ENCODE measurements around the gene CTDSP1. TPM values are rescaled to one million over a fixed set of nuclear protein-coding genes. Genes with fewer than 3 reads are reported as not detected.

The CTDSP1 gene
- polyA plus RNA-seq, 1 experiment, result 166 TPM

DNA sequence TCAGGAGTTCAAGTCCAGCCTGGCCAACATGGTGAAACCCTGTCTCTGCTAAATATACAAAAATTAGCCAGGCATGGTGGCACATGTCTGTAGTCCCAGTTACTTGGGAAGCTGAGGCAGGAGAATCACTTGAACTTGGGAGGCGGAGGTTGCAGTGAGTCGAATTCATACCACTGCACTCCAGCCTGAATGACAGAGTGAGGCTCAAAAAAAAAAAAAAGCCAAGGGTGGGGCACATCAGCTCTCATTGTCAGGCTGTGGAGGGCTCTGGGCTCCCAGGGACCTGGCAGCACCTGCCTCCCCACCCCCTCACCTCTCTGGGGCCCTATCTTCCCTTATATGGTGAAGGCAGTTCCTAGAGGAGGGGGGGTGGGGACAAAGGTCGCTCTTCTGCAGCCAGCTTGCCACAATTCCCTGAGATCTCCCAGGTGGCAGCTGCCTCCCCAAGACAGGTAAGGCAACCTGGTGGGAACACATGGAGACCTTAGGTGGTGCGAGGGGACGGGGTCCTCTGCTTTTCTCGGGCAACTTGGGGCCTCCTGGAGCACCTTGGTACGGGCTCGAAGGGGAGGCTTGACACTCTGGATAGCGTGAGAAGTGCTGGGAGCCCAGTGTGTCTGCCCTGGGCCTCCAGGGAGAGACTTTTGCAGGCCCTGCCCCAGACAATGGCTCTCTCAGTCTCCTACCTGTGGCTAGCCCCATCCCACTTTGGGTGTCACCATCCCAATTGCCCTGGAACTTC is 19.2 kb downstream of the CTDSP1 start, which contains the start of gene VIL1:
TSS of gene VIL1 (plus strand) at position 407 of the 742 bp plus-strand sequence. CDS start 4,656 bp downstream, outside the sequence.
- H3K27me3 ChIP-seq (ENCODE audit: control insufficient read depth, insufficient read depth, low read length), result peaks cover 11% of the 10 kb centered on the region
- POLR2A ChIA-PET, result no interaction called here
- CTCF ChIA-PET, result interaction anchor here (1.6 kb wide), 1 partner anchor 47 kb away, joined by 3 read pairs; no protein-coding TSS in a partner anchor
- H3K36me3 ChIP-seq (ENCODE audit: control insufficient read depth, insufficient read depth, low read length), result no peaks in the 10 kb centered on the region
- DNase-seq (ENCODE audit: low read depth), result no peak
- TF ChIP-seq, protein P1, sequence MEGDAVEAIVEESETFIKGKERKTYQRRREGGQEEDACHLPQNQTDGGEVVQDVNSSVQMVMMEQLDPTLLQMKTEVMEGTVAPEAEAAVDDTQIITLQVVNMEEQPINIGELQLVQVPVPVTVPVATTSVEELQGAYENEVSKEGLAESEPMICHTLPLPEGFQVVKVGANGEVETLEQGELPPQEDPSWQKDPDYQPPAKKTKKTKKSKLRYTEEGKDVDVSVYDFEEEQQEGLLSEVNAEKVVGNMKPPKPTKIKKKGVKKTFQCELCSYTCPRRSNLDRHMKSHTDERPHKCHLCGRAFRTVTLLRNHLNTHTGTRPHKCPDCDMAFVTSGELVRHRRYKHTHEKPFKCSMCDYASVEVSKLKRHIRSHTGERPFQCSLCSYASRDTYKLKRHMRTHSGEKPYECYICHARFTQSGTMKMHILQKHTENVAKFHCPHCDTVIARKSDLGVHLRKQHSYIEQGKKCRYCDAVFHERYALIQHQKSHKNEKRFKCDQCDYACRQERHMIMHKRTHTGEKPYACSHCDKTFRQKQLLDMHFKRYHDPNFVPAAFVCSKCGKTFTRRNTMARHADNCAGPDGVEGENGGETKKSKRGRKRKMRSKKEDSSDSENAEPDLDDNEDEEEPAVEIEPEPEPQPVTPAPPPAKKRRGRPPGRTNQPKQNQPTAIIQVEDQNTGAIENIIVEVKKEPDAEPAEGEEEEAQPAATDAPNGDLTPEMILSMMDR (IDR thresholded peaks at IDR 0.05; ENCODE audit: insufficient read depth, low read depth, low read length), result no peak
- no peak within 1 kb of the TSS for H3K4me3 ChIP-seq (ENCODE audit: low read depth, low read length)

DNA sequence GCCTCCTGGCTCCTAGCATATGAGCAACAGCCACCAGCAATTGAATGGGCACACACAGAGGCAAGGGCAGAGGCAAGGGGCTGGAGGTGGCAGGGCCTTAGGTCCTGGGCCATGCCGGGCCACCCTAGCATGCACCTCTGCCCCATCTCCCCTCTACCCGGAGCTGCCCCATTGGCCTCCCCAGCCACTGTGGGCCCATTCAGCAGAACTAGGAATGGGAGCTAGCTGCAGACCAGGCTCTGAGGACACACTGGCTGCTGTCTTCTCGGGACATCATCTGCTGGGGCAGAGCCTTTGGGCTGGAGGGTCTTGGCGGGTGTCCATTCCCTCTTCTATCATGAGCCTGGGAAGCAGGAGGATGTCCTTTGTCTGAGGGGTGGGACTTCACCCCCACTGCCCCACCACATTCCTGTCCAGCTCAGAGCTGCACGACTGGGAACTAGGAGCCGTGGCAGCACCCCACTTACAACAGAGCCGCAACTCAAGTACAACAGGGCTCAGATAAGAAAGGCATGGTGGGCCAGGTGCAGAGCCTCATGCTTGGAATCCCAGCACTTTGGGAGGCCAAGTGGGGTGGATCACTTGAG is 20.1 kb downstream of the CTDSP1 start:
- no peaks in the 10 kb centered on the region for H3K36me3 ChIP-seq (ENCODE audit: control insufficient read depth, insufficient read depth, low read length)
- DNase-seq (ENCODE audit: low read depth), result no peak
- no peak overlapping the region for H3K4me3 ChIP-seq (ENCODE audit: low read depth, low read length)
- POLR2A ChIA-PET, result no interaction called here
- TF ChIP-seq, protein P1 (IDR thresholded peaks at IDR 0.05; ENCODE audit: insufficient read depth, low read depth, low read length), result no peak
- CTCF ChIA-PET, result interaction anchor here (1.6 kb wide), 1 partner anchor 46 kb away, joined by 3 read pairs; no protein-coding TSS in a partner anchor
- H3K27me3 ChIP-seq (ENCODE audit: control insufficient read depth, insufficient read depth, low read length), result peaks cover 11% of the 10 kb centered on the region

DNA sequence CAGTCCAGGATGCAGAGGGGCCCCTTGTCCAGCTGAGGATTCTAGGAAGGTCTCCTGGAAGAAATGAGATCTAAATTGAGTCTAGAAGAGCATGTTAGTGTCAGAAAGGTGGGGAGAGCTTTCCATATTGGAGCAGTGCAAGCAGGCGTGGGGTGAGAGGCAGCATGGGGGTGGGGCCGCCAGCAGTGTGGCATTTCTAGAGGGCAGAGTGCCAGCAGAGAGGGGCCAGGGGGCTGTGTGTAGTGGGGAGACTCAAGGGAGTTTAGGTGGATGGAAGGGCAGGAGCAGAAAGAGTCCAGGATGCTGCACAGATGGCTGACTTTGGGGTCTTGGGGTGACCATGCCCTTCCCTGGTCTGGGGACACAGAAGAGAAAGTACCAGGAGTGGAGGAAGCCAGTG is 21.4 kb downstream of the CTDSP1 start:
- ChIA-PET POLR2A (no interaction called here), CTCF (no interaction called here)
- Histone ChIP-seq H3K27me3 (ENCODE audit: control insufficient read depth, insufficient read depth, low read length) (peaks cover 11% of the 10 kb centered on the region), H3K36me3 (ENCODE audit: control insufficient read depth, insufficient read depth, low read length) (no peaks in the 10 kb centered on the region), H3K4me3 (ENCODE audit: low read depth, low read length) (no peak overlapping the region)
- TF ChIP-seq, protein P1 (IDR thresholded peaks at IDR 0.05; ENCODE audit: insufficient read depth, low read depth, low read length), result no peak
- no peak for DNase-seq (ENCODE audit: low read depth)

DNA sequence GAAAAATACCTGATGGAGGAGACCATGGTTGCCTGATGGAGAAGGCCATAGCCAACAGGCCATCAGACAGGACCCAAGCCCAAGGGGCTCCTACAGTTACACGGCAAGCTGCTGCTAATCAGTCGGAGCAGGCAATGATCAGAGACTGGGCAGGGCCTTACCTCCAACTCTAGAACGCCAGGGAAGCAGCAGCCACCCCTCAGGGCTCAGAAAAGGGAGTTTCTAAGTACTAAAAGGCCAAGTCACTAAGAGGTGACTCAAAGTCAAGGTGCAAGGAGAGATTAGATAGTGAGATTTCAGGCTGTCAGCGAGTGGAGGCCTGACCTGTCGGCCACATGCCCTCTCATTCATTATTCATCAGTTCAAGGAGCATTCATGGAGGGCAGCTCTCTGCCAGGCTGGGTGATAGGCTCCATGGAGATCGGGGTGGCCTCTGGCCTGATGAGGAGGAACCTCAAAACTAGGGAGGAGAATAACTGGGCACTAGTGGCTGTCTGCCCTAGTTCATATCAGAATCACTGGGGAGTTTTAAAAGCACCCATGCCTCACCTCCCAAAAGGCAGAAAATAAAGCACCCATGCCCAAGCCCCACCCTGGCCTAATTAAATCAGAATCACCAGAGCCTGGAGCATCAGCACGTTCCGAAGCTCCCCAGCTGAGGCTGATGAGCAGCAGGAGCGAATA is 22.9 kb downstream of the CTDSP1 start:
- H3K27me3 ChIP-seq (ENCODE audit: control insufficient read depth, insufficient read depth, low read length), result peaks cover 8% of the 10 kb centered on the region
- no peak for DNase-seq (ENCODE audit: low read depth)
- no peak overlapping the region for H3K4me3 ChIP-seq (ENCODE audit: low read depth, low read length)
- no peaks in the 10 kb centered on the region for H3K36me3 ChIP-seq (ENCODE audit: control insufficient read depth, insufficient read depth, low read length)
- POLR2A ChIA-PET, result no interaction called here
- TF ChIP-seq, protein P1 (IDR thresholded peaks at IDR 0.05; ENCODE audit: insufficient read depth, low read depth, low read length), result no peak
- CTCF ChIA-PET, result interaction anchor here (0.6 to 2.9 kb wide), 4 partner anchors 10 to 86 kb away, joined by 3 to 6 read pairs (median 4); no protein-coding TSS in a partner anchor

DNA sequence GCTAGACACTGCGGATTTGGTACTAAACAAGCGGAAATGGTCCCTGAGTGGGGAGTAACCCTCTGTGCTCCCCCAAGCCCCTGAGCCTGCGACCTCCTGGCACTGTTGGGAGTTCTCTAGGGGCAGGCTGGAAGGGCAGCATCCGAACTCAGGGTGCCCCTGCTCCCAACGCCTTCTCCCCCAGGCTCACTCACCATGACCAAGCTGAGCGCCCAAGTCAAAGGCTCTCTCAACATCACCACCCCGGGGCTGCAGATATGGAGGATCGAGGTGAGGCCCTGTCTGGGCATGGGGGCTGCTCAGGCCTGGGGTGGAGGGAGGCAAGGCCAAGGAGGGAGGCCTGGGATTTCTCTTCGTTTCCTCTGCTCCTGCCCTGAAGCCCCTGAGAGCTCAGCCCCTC is 23.9 kb downstream of the CTDSP1 start:
- TF ChIP-seq, protein P1 (IDR thresholded peaks at IDR 0.05; ENCODE audit: insufficient read depth, low read depth, low read length), result no peak
- H3K36me3 ChIP-seq (ENCODE audit: control insufficient read depth, insufficient read depth, low read length), result no peaks in the 10 kb centered on the region
- POLR2A ChIA-PET, result no interaction called here
- CTCF ChIA-PET, result interaction anchor here (1.3 to 2.9 kb wide), 3 partner anchors 9 to 22 kb away, joined by 3 to 6 read pairs (median 4); no protein-coding TSS in a partner anchor
- DNase-seq (ENCODE audit: low read depth), result no peak
- H3K27me3 ChIP-seq (ENCODE audit: control insufficient read depth, insufficient read depth, low read length), result peaks cover 3% of the 10 kb centered on the region
- no peak overlapping the region for H3K4me3 ChIP-seq (ENCODE audit: low read depth, low read length)

All from BJ (cell line).